Esophagus muscularis mucosa (tissue), 3 donors: ENCODE measurements around the gene NUDT16L1.

ENCODE experiments used
- POLR2AphosphoS5 ChIP-seq, 2 donors: sonication (generic); formaldehyde crosslinking; IDR thresholded peaks; one replicate each; pipeline ENCODE4 v1.6.1; 2017; ENCODE audit warnings: antibody characterized with exemption in 2 of 2
- TF ChIP-seq, protein P1 (sequence below), 3 experiments: fragments of 200-600 bp in 2 of 3; fragments of 450-650 bp in 1 of 3; sonication (generic) in 2 of 3; IDR thresholded peaks; one replicate each; pipeline ENCODE4 v1.5.1; 2017 to 2019; ENCODE audit warnings: antibody characterized with exemption in 3 of 3, mild to moderate bottlenecking in 2 of 3, moderate library complexity in 1 of 3

DNA sequence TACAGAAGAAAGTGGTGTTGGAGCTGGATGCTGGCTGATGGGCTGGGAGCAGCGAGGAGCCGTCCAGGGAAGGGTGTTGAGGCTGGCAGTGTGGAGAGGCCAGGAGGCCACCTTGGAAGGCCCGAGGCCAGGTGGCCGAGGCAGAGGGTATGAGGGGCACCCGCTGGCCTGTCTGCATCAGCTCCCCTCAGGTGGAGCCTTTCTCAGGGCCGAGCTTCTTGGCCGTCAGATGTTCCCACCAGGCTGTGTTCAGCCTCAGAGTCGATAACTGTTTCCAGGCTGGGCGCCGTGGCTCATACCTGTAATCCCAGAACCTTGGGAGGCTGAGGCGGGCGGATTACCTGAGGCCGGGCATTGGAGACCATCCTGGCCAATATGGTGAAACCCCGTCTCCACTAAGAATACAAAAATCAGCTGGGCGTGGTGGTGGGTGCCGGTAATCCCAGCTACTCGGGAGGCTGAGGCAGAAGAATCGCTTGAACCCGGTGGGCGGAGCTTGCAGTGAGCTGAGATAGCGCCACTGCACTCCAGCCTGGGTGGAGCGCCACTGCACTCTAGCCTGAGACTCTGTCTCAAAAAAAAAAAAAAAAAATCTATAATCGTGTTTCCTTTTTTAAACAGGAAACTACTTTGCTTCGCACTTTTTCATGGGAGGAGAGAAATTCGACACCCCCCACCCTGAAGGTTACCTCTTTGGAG is 43.5 kb upstream of the NUDT16L1 start:
- TF ChIP-seq, protein P1, sequence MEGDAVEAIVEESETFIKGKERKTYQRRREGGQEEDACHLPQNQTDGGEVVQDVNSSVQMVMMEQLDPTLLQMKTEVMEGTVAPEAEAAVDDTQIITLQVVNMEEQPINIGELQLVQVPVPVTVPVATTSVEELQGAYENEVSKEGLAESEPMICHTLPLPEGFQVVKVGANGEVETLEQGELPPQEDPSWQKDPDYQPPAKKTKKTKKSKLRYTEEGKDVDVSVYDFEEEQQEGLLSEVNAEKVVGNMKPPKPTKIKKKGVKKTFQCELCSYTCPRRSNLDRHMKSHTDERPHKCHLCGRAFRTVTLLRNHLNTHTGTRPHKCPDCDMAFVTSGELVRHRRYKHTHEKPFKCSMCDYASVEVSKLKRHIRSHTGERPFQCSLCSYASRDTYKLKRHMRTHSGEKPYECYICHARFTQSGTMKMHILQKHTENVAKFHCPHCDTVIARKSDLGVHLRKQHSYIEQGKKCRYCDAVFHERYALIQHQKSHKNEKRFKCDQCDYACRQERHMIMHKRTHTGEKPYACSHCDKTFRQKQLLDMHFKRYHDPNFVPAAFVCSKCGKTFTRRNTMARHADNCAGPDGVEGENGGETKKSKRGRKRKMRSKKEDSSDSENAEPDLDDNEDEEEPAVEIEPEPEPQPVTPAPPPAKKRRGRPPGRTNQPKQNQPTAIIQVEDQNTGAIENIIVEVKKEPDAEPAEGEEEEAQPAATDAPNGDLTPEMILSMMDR (IDR thresholded peaks at IDR 0.05), result no peak
- TF ChIP-seq POLR2AphosphoS5 (IDR thresholded peaks at IDR 0.05), result no peak
